Activated CD8-positive, alpha-beta T cell treated with anti-CD3 and anti-CD28 coated beads for 36 hours (primary cell): Measurements from ENCODE around the gene DVL3. TPM values are rescaled to one million over a fixed set of nuclear protein-coding genes. Genes with fewer than 3 reads are reported as not detected.
"Not testable (repeated sequence)": the region's sequence is repeated elsewhere in the genome, so short reads cannot be mapped to it uniquely, and the experiment has no call there.

Experiments
- ATAC-seq: fragments of 200-7000 bp; cut with Tn5 transposase; one replicate; pipeline ENCODE4 v1.10.0; 2021; ENCODE audit warnings: mild to moderate bottlenecking, moderate library complexity
- CTCF ChIA-PET: fragments of 350-600 bp; sonication (Branson Sonifier 250); formaldehyde crosslinking; loops from one replicate; lab custom pipeline; 2021; ENCODE audit warnings: antibody characterized with exemption; lab: Charles Lee
- POLR2A ChIA-PET: fragments of 350-600 bp; sonication (Branson Sonifier 250); formaldehyde crosslinking; loops from one replicate; lab custom pipeline; 2021; ENCODE audit warnings: antibody characterized with exemption; lab: Charles Lee
- DNase-seq: peaks from one replicate; pipeline ENCODE4 v3.0.0-alpha.2; 2020
- H3K27ac Mint-ChIP-seq: one replicate; pipeline ENCODE4 v1.8.0; 2021; ENCODE audit warnings: mild to moderate bottlenecking, mixed read lengths
- H3K27me3 Mint-ChIP-seq: one replicate; pipeline ENCODE4 v1.8.0; 2021; ENCODE audit warnings: mixed read lengths
- H3K36me3 Mint-ChIP-seq: one replicate; pipeline ENCODE4 v1.8.0; 2021; ENCODE audit warnings: low read depth, mixed read lengths
- H3K4me1 Mint-ChIP-seq: one replicate; pipeline ENCODE4 v1.8.0; 2021; ENCODE audit warnings: low read depth, mixed read lengths
- H3K4me3 Mint-ChIP-seq: one replicate; pipeline ENCODE4 v1.8.0; 2021; ENCODE audit warnings: mild to moderate bottlenecking, moderate library complexity, mixed read lengths
- H3K9me3 Mint-ChIP-seq: one replicate; pipeline ENCODE4 v1.8.0; 2021; ENCODE audit warnings: mixed read lengths
- CTCF ChIP-seq: fragments of 200-600 bp; IDR thresholded peaks from one replicate; pipeline ENCODE4 v1.8.0; 2022; ENCODE audit warnings: antibody characterized with exemption, mild to moderate bottlenecking
- intact Hi-C: fragments of 100-400 bp; cut with micrococcal nuclease; formaldehyde crosslinking; loops from one replicate; pipeline ENCODE4 v1.10.0; 2022
- total RNA-seq, 2 experiments: library from RNA; stranded (reverse); gene quantifications; one replicate each; pipeline ENCODE4 v1.2.3, GENCODE V29; 2021

The DVL3 gene
- total RNA-seq, 2 experiments from 2014 or later, result 21.2 to 25.9 TPM

- Mint-ChIP-seq H3K4me1 (peaks cover 23% of the 10 kb centered on the region), H3K27me3 (no peaks in the 10 kb centered on the region), H3K27ac (no peak overlapping the region), H3K4me3 (peak overlapping the region; percentile 96), H3K36me3 (peaks cover 4% of the 10 kb centered on the region), H3K9me3 (no peaks in the 10 kb centered on the region)
- DNase-seq, result no peak
- no peak for TF ChIP-seq CTCF
- no peak for ATAC-seq
- ChIA-PET POLR2A (interaction anchor here (1.3 kb wide), 1 partner anchor 22 kb away, joined by 6 read pairs; the partner anchor contains the start of gene EIF2B5), CTCF (interaction anchor here (1.6 kb wide), 1 partner anchor 93 kb away, joined by 4 read pairs; the partner anchor contains the start of gene EEF1AKMT4)
- intact Hi-C loops, result no loop called here
These were observed 2.0 kb downstream of the DVL3 start for GRCh38 chr3:184157206-184157605.

GRCh38 chr3:184158404-184158803, 3.2 kb downstream of the DVL3 start:
- Mint-ChIP-seq H3K27ac (no peak overlapping the region), H3K27me3 (no peaks in the 10 kb centered on the region), H3K4me1 (peaks cover 23% of the 10 kb centered on the region), H3K36me3 (peaks cover 4% of the 10 kb centered on the region), H3K4me3 (no peak overlapping the region), H3K9me3 (no peaks in the 10 kb centered on the region)
- no peak for ATAC-seq
- POLR2A ChIA-PET, result no interaction called here
- CTCF ChIA-PET, result interaction anchor here (0.8 to 1.4 kb wide), 2 partner anchors 69 to 195 kb away, joined by 3 read pairs; no protein-coding TSS in a partner anchor
- TF ChIP-seq CTCF, result no peak
- intact Hi-C loops, result no loop called here
- DNase-seq, result no peak

GRCh38 chr3:184160456-184160855, 5.3 kb downstream of the DVL3 start:
- Mint-ChIP-seq H3K27ac (no peak overlapping the region), H3K36me3 (peaks cover 4% of the 10 kb centered on the region), H3K9me3 (no peaks in the 10 kb centered on the region), H3K4me1 (peaks cover 23% of the 10 kb centered on the region), H3K4me3 (no peak overlapping the region), H3K27me3 (no peaks in the 10 kb centered on the region)
- intact Hi-C loops, result no loop called here
- ATAC-seq, result peak; percentile 40
- CTCF ChIA-PET, result interaction anchor here (1.1 to 1.4 kb wide), 2 partner anchors 12 to 26 kb away, joined by 3 read pairs; partner anchors contain the start of gene EIF2B5
- no peak for TF ChIP-seq CTCF
- POLR2A ChIA-PET, result interaction anchor here (1.2 kb wide), 1 partner anchor 12 kb away, joined by 5 read pairs; no protein-coding TSS in a partner anchor
- DNase-seq, result peak; percentile 41

- H3K27me3 Mint-ChIP-seq, H3K27ac Mint-ChIP-seq, H3K9me3 Mint-ChIP-seq, intact Hi-C loops, ATAC-seq, CTCF ChIA-PET, DNase-seq, H3K4me3 Mint-ChIP-seq, POLR2A ChIA-PET, H3K36me3 Mint-ChIP-seq: not testable (repeated sequence)
- peaks cover 15% of the 10 kb centered on the region for H3K4me1 Mint-ChIP-seq
These were observed 7.4 kb downstream of the DVL3 start for GRCh38 chr3:184162571-184163070.

GRCh38 chr3:184164648-184165330, 9.6 kb downstream of the DVL3 start:
- intact Hi-C loops, result no loop called here
- ChIA-PET CTCF (interaction anchor here (0.6 kb wide), 1 partner anchor 122 kb away, joined by 3 read pairs; no protein-coding TSS in a partner anchor), POLR2A (interaction anchor here (1.0 kb wide), 2 partner anchors 22 to 28 kb away, joined by 3 read pairs; no protein-coding TSS in a partner anchor)
- Mint-ChIP-seq H3K36me3 (no peaks in the 10 kb centered on the region), H3K27me3 (no peaks in the 10 kb centered on the region), H3K4me3 (no peak overlapping the region), H3K9me3 (no peaks in the 10 kb centered on the region), H3K27ac (no peak overlapping the region), H3K4me1 (peaks cover 7% of the 10 kb centered on the region)
- no peak for ATAC-seq
- TF ChIP-seq CTCF, result no peak
- no peak for DNase-seq
